ENCODE measurements around the gene NPC1. TPM values are rescaled to one million over a fixed set of nuclear protein-coding genes. Genes with fewer than 3 reads are reported as not detected.
"Not testable (repeated sequence)": the region's sequence is repeated elsewhere in the genome, so short reads cannot be mapped to it uniquely, and the experiment has no call there.

NPC1 gene
- total RNA-seq, result 70.4 TPM

- peak; percentile 82 for DNase-seq
Measured at GRCh38 chr18:23586249-23587196, at the start of gene NPC1. Gene NPC1, minus strand, starts transcription at chr18:23586506. Its CDS starts 163 bp downstream, at chr18:23586343.

- DNase-seq, result no peak
Measured at GRCh38 chr18:23636071-23636399, 49.7 kb upstream of the NPC1 start.

- no peak for DNase-seq
Measured at GRCh38 chr18:23635283-23636070, 49.2 kb upstream of the NPC1 start.

GRCh38 chr18:23634692-23635091 lies 48.4 kb upstream of the NPC1 start:
- no peak for DNase-seq

- DNase-seq, result no peak
Measured at GRCh38 chr18:23632615-23633014, 46.3 kb upstream of the NPC1 start.

DNA sequence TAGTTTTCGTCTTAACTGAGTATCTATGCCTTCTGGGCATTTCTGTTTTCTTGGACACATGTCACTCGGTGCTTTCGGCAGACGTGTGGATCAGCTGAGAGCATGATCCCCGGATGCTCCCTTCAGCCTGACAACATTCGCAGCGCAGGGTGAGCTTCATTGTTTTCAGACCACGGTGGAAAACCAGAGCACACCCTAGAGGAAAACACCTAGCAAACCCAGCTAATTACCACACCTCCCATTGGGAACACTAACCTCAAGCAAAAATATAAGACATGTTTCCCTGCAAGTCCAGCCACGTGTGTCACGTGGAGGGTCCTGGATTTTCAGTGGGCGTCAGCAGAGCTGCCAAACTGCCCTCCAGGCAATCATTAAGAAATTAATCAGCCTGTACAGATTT lies 45.4 kb upstream of the NPC1 start:
- DNase-seq, result no peak

- no peak for DNase-seq
Measured at GRCh38 chr18:23631312-23631711, 45.0 kb upstream of the NPC1 start.

GRCh38 chr18:23629444-23629946 lies 43.2 kb upstream of the NPC1 start:
- DNase-seq, result no peak

GRCh38 chr18:23627970-23628369 lies 41.7 kb upstream of the NPC1 start:
- no peak for DNase-seq

GRCh38 chr18:23627321-23627720 lies 41.0 kb upstream of the NPC1 start:
- no peak for DNase-seq

DNA sequence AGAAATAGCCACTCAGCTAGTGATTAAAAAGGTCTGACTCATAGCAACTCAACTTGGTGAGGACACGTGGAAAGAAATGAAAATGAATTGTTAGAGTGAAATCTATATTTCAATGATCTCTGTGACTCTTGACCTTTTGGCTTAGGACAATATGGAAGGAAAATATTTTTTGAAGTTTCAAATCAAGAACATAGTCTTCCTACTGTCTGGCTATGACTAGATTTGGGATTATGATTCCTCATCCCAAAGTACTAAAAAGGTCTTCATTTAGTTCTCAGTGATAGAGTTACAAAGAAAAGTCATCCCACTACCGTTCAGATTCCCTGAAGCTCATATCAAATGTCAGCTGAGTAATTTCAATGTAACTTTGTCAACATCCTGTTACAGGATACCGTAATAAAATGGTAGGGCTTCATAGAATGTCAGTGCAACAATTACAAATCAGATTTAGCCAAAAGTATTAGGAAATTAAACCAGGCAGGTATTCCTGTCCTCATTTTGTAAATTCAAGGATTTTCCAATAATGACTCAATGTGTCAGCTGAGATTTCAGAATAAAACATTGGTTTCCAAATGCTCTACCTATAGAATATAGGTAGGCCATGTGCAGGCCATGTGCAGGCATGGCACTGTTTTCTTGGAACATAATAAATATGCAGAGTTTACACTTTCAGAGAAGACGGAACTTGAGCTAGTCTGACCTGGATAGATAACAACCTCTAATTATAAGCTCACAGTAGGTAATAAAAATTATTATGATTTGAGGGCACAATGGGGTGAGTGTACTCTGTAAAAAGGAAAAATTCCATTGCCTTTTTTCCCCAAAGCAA lies 40.4 kb upstream of the NPC1 start:
- no peak for DNase-seq

DNA sequence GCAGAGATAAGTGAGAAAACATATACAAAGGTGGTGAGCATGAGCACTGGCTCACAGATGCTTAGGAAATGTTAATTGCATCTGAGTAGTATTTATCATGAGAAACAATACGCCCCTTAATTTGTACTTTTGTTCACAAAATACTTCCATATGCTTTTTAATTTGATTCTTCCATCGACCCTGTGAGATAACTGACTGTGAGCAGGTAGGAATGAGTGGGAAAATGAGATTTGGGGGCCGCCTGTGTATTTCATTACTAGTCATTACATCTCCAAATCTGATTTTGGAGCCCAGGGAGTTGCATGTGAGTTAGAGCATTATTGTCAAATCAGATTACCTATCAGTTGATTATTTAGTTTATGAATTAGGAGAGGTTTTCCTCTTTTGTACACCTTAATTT lies 36.7 kb upstream of the NPC1 start:
- no peak for DNase-seq

- DNase-seq, result no peak
Measured at GRCh38 chr18:23619388-23619881, 33.1 kb upstream of the NPC1 start.

GRCh38 chr18:23618862-23619387 lies 32.6 kb upstream of the NPC1 start:
- no peak for DNase-seq

- DNase-seq, result no peak
Measured at GRCh38 chr18:23617412-23618014, 31.2 kb upstream of the NPC1 start.

DNA sequence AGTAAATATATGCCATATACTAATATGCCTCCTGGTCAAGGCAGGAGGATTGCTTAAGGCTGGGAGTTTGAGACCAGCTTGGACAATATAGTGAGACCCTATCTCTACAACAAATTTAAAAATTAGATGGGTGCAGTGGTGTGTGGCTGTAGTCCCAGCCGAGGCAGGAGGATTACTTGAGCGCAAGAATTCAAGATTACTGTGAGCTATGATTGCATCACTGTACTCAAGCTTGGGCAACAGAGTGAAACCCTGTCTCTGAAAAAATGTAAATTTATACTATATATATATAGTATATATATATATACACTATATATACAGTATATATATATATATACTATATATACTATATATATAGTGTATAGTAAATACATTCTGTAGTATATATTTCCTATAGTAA lies 30.0 kb upstream of the NPC1 start:
- DNase-seq, result no peak

GRCh38 chr18:23614891-23615290 lies 28.6 kb upstream of the NPC1 start:
- no peak for DNase-seq

DNA sequence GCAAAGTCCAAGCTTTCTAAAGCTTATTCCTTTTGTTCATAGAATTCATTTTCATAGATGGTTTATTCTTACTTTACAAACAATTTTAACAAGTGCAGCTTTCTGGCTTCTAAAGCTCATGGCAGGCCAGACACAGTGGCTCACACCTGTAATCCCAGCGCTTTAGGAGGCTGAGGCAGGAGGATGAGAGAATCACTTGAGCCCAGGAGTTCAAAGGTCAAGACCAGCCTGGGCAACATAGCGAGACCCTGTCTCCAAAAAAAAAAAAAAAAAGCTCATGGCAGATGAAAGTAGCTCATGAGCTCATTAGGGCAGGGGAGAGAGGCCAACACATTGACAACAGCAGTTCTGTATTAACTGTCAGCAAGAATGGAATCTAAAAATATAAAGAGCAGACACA lies 28.1 kb upstream of the NPC1 start:
- no peak for DNase-seq

GRCh38 chr18:23613091-23613475 lies 26.8 kb upstream of the NPC1 start:
- DNase-seq, result not testable (repeated sequence)

DNA sequence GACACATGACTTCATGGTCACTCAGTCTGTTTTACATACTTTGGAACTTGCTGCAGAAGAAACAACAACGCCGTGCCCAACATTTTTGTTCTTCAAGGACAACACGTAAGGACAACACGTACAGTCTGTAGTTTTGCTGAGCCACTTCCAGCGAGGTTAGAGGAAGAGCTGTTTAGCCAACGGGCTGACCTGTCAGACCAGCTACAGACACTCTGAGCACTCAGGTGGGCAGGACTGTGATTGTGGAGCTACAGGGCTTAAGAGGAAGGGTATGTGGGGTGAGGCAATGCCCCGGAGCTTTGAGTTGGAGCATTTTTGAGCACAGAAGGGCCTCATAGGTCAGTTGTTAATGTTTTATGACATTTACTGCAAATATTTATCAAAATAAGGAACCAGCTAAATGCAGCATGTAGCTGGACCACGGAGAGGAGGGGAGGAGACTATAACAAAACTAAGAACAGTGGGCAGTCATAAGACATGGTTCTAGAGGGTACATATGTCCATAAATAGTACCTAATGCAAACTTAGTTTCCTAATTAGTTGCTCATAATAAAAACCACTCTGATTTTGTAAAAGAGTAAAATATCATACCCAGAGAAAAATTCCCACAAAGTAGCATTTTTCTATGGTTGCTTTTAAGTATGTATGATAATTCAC lies 26.3 kb upstream of the NPC1 start:
- DNase-seq, result no peak
